ENCODE data around the gene ELK3. TPM values are rescaled to one million over a fixed set of nuclear protein-coding genes. Genes with fewer than 3 reads are reported as not detected.
A peak's percentile ranks its signal among the peaks of the same experiment; 100 is the strongest.

ELK3 gene
- polyA plus RNA-seq (2011; rRNA removed) (26.7 and 31.2 TPM in 2 replicates), polyA minus RNA-seq (2011; rRNA and poly(A)+ RNA removed) (21.4 and 27.3 TPM in 2 replicates)

DNA sequence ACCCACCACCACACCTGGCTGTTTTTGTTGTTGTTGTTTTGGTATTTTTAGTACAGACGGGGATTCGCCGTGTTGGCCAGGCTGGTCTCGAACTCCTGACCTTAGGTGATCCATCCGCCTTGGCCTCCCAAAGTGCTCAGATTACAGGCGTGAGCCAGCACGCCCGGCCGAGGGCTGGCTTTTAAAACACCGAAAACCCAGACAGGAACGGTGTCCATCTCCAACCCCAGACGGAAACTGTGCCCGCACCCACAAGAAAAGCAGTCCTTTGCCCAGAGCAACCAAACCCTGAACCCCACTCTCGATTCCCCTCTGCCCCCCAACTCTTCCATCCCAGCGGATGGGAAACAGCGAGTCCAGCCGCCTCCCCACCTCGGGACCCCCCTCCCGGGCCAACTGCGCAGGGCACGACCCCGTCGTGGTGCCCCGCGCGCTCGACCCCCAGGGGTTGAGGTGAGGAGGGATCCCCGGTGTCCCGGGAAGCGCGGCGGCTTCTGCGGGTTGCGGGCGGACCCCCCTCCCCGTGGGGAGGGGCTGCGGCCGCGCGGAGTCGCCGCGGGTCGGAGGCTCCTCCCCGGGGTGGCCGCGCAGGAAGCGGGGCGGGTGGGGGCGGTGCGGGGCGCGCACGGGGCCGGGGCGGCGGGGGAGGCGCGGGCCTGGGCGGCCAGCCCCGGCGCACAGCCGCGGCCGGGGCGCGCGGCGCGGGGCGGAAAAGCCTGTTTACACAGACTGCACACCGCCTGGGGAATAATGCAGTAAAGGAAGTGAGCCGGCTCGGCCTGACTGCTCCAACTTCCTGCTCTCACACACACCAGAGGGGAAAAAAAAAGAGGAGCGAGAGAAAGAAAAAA is at the start of gene ELK3:
Gene ELK3 (plus strand): TSS at position 651 of the 851 bp plus-strand sequence.
- DNase-seq (ENCODE audit: low read depth, low spot score) = no peak
- H3K9me3 ChIP-seq (ENCODE audit: control insufficient read depth, insufficient read depth, low read length) = no peaks in the 10 kb centered on the region; the same call in 1 of the 2 replicates
- ChIA-PET POLR2A (no interaction called here), CTCF (no interaction called here)
- H3K4me3 ChIP-seq (ENCODE audit: low read depth, low read length) = peak within 1 kb of the TSS; percentile 97
- peak within 1 kb of the TSS; percentile 87 for H3K27ac ChIP-seq (ENCODE audit: low read depth, low read length)
- TF ChIP-seq, protein P1, sequence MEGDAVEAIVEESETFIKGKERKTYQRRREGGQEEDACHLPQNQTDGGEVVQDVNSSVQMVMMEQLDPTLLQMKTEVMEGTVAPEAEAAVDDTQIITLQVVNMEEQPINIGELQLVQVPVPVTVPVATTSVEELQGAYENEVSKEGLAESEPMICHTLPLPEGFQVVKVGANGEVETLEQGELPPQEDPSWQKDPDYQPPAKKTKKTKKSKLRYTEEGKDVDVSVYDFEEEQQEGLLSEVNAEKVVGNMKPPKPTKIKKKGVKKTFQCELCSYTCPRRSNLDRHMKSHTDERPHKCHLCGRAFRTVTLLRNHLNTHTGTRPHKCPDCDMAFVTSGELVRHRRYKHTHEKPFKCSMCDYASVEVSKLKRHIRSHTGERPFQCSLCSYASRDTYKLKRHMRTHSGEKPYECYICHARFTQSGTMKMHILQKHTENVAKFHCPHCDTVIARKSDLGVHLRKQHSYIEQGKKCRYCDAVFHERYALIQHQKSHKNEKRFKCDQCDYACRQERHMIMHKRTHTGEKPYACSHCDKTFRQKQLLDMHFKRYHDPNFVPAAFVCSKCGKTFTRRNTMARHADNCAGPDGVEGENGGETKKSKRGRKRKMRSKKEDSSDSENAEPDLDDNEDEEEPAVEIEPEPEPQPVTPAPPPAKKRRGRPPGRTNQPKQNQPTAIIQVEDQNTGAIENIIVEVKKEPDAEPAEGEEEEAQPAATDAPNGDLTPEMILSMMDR (IDR thresholded peaks at IDR 0.05; ENCODE audit: low read depth, low read length) = no peak
- no peaks in the 10 kb centered on the region for H3K27me3 ChIP-seq (ENCODE audit: control insufficient read depth, insufficient read depth, low read length)

DNA sequence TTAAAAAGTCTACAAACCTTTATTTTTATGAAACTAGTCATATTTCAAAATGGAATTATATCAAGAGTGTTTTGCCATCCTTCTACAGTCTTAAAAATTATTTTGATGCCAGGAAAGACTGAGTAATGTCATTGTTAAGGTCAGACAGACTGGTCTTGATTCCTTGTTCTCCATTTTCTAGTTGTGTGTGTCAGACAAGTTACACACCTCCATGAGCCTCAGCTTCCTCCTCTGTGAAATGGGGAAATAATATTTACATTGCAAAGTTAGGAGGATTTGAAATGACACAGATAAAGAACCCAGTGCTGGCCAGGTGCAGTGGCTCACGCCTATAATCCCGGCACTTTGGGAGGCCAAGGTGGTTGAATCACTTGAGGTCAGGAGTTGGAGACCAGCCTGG is 47.4 kb upstream of the ELK3 start:
- TF ChIP-seq, protein P1 (IDR thresholded peaks at IDR 0.05; ENCODE audit: low read depth, low read length) = no peak
- Histone ChIP-seq H3K27ac (ENCODE audit: low read depth, low read length) (no peak overlapping the region), H3K27me3 (ENCODE audit: control insufficient read depth, insufficient read depth, low read length) (no peaks in the 10 kb centered on the region), H3K9me3 (ENCODE audit: control insufficient read depth, insufficient read depth, low read length) (no peaks in the 10 kb centered on the region), H3K4me3 (ENCODE audit: low read depth, low read length) (no peak overlapping the region)
- no peak for DNase-seq (ENCODE audit: low read depth, low spot score)
- CTCF ChIA-PET = no interaction called here
- POLR2A ChIA-PET = no interaction called here

DNA sequence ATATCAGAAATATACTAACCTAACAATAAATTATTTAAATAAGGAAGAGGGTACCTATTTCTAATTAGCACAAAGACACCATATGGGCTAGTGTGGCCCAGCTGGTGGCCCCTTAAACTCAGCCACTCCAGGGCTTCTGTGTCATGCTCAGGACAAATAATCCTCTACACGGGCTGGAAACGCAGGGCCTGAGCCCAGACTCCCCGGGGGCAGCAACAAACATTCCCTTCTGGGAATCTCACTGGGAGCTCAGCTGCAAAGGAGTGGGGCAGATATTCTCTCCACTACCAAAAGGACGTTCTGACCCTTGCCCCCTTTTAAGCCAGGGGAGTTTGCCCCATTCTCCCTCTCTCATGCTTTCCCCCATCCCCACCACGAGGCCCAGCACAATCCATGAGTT is 43.7 kb upstream of the ELK3 start:
- TF ChIP-seq, protein P1 (IDR thresholded peaks at IDR 0.05; ENCODE audit: low read depth, low read length) = no peak
- CTCF ChIA-PET = no interaction called here

DNA sequence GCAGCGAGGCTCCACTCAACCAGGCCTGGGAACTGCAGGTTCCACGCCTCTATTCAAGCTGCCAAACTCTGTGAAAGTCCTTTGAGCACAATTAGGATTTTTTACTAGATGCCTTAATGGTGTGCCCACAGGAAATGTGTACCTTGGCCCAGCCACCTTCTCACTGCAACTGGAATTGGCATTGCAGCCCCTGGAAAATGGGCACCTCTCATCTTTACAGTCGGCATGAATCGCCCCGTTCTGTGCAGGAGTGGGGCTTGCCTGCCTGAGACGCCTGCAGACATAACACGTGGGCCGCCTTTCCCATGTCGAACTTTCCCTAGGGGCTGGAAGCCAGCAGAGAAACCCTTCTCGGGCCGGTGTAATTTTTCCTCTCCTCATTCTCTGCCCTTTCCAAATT is 42.0 kb upstream of the ELK3 start:
- no peak for DNase-seq (ENCODE audit: low read depth, low spot score)
- H3K9me3 ChIP-seq (ENCODE audit: control insufficient read depth, insufficient read depth, low read length) = no peaks in the 10 kb centered on the region
- CTCF ChIA-PET = no interaction called here
- no peak overlapping the region for H3K4me3 ChIP-seq (ENCODE audit: low read depth, low read length)
- no peak overlapping the region for H3K27ac ChIP-seq (ENCODE audit: low read depth, low read length)
- peaks cover 4% of the 10 kb centered on the region for H3K27me3 ChIP-seq (ENCODE audit: control insufficient read depth, insufficient read depth, low read length)
- TF ChIP-seq, protein P1 (IDR thresholded peaks at IDR 0.05; ENCODE audit: low read depth, low read length) = no peak
- POLR2A ChIA-PET = no interaction called here

More for the DNA sequence above, 43.7 kb upstream of the ELK3 start:
- POLR2A ChIA-PET = no interaction called here
- H3K27ac ChIP-seq (ENCODE audit: low read depth, low read length) = no peak overlapping the region
- peaks cover 4% of the 10 kb centered on the region for H3K27me3 ChIP-seq (ENCODE audit: control insufficient read depth, insufficient read depth, low read length)
- no peak overlapping the region for H3K4me3 ChIP-seq (ENCODE audit: low read depth, low read length)
- no peaks in the 10 kb centered on the region for H3K9me3 ChIP-seq (ENCODE audit: control insufficient read depth, insufficient read depth, low read length)
- DNase-seq (ENCODE audit: low read depth, low spot score) = no peak

DNA sequence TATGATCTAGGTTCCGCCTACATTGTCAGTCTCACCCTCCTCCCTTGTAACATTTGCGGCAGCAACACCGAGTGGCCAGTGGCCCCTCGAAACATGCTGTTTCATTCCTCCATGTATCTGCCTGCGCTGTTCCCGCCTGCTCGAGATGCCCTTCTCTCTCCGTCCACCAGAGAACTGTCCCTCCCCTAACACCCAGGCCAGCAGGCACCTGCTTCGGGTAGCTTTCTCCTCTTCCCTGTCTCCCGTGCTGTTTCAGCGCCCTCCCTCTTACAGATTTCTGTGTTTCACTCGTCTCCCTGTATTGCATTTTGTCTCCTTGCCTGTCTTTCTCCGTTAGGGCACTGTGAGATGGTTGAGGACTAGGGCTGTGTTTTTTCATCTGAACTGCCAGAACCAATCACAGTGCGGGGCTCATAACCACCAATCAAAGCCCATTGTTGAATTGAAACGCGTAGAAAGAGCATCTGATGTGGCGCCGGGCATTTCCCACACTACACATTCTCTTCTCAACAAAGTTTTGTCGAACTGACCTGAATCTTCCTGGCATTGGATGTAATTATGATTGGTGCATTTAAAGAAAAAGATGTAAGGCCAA is 40.9 kb upstream of the ELK3 start:
- ChIA-PET POLR2A (no interaction called here), CTCF (interaction anchor here (0.7 kb wide), 1 partner anchor 34 kb away, joined by 8 read pairs; no protein-coding TSS in a partner anchor)
- Histone ChIP-seq H3K27me3 (ENCODE audit: control insufficient read depth, insufficient read depth, low read length) (peaks cover 8% of the 10 kb centered on the region), H3K4me3 (ENCODE audit: low read depth, low read length) (no peak overlapping the region), H3K9me3 (ENCODE audit: control insufficient read depth, insufficient read depth, low read length) (no peaks in the 10 kb centered on the region), H3K27ac (ENCODE audit: low read depth, low read length) (no peak overlapping the region)
- DNase-seq (ENCODE audit: low read depth, low spot score) = no peak
- TF ChIP-seq, protein P1 (IDR thresholded peaks at IDR 0.05; ENCODE audit: low read depth, low read length) = no peak

Measured in AG04450 (cell line).